HepG2 (cell line): ENCODE data around the gene CCDC57. TPM values are rescaled to one million over a fixed set of nuclear protein-coding genes. Genes with fewer than 3 reads are reported as not detected.
A peak's percentile ranks its signal among the peaks of the same experiment; 100 is the strongest.

Experiments
- ADNP ChIP-seq: sonication (generic); formaldehyde crosslinking; IDR thresholded peaks from 2 replicates; pipeline ENCODE4 v1.4.0; 2020; ENCODE audit warnings: missing genetic modification reagents
- DNMT3B ChIP-seq: conservative IDR thresholded peaks from 2 replicates; pipeline ENCODE4 v1.6.1; 2016; ENCODE audit warnings: missing biosample characterization, control low read depth
- E2F2 ChIP-seq: sonication (generic); formaldehyde crosslinking; IDR thresholded peaks from 2 replicates; pipeline ENCODE4 v1.4.0; 2020; ENCODE audit warnings: missing genetic modification reagents, borderline replicate concordance
- GPN1 ChIP-seq: sonication (generic); formaldehyde crosslinking; IDR thresholded peaks from 2 replicates; pipeline ENCODE4 v1.5.1; 2020; ENCODE audit warnings: missing genetic modification reagents, borderline replicate concordance
- HOXA9 ChIP-seq: sonication (generic); formaldehyde crosslinking; IDR thresholded peaks from 2 replicates; pipeline ENCODE4 v1.8.1; 2022; ENCODE audit warnings: missing genetic modification reagents, mild to moderate bottlenecking, moderate library complexity, borderline replicate concordance
- IRF2 ChIP-seq: IDR thresholded peaks from 2 replicates; pipeline ENCODE4 v1.6.1; 2018; ENCODE audit warnings: missing genetic modification reagents, missing compliant biosample characterization
- MEIS2 ChIP-seq: sonication (generic); formaldehyde crosslinking; IDR thresholded peaks from 2 replicates; pipeline ENCODE4 v1.9.0; 2021; ENCODE audit warnings: mild to moderate bottlenecking, missing genetic modification reagents
- REPIN1 ChIP-seq: sonication (generic); formaldehyde crosslinking; IDR thresholded peaks from 2 replicates; pipeline ENCODE4 v1.8.0; 2022; ENCODE audit warnings: missing genetic modification reagents, low read depth, mild to moderate bottlenecking, borderline replicate concordance
- SALL2 ChIP-seq: sonication (generic); formaldehyde crosslinking; IDR thresholded peaks from 2 replicates; pipeline ENCODE4 v1.8.1; 2023; ENCODE audit warnings: mild to moderate bottlenecking, missing genetic modification reagents, inconsistent platforms
- SKI ChIP-seq: fragments of 450-650 bp; IDR thresholded peaks from one replicate; pipeline ENCODE4 v1.6.1; 2018; ENCODE audit warnings: mild to moderate bottlenecking; ENCODE audit not compliant: partially characterized antibody
- ZNF142 ChIP-seq: sonication (generic); formaldehyde crosslinking; IDR thresholded peaks from 2 replicates; pipeline ENCODE4 v1.4.0; 2020; ENCODE audit warnings: missing genetic modification reagents
- ZNF30 ChIP-seq: sonication (generic); formaldehyde crosslinking; IDR thresholded peaks from 2 replicates; pipeline ENCODE4 v1.5.0; 2020; ENCODE audit warnings: mild to moderate bottlenecking, missing genetic modification reagents
- ZNF431 ChIP-seq: sonication (generic); formaldehyde crosslinking; IDR thresholded peaks from 2 replicates; pipeline ENCODE4 v1.9.0; 2022; ENCODE audit warnings: missing genetic modification reagents, low read depth, mild to moderate bottlenecking, borderline replicate concordance
- ZNF501 ChIP-seq: sonication (generic); formaldehyde crosslinking; IDR thresholded peaks from 2 replicates; pipeline ENCODE4 v1.5.1; 2020; ENCODE audit warnings: mild to moderate bottlenecking, moderate library complexity, missing genetic modification reagents
- ZNF562 ChIP-seq: sonication (generic); formaldehyde crosslinking; IDR thresholded peaks from 2 replicates; pipeline ENCODE4 v1.8.0; 2022; ENCODE audit warnings: missing genetic modification reagents, borderline replicate concordance
- ZNF569 ChIP-seq: sonication (generic); formaldehyde crosslinking; IDR thresholded peaks from 2 replicates; pipeline ENCODE4 v1.5.0; 2020; ENCODE audit warnings: mild to moderate bottlenecking, missing genetic modification reagents, moderate library complexity, borderline replicate concordance
- ZNF607 ChIP-seq: sonication (generic); formaldehyde crosslinking; IDR thresholded peaks from 2 replicates; pipeline ENCODE4 v1.5.1; 2020; ENCODE audit warnings: missing genetic modification reagents, mild to moderate bottlenecking, borderline replicate concordance
- ZNF614 ChIP-seq: IDR thresholded peaks from 2 replicates; pipeline ENCODE4 v1.6.1; 2018; ENCODE audit warnings: missing biosample characterization, missing genetic modification reagents, inconsistent platforms, borderline replicate concordance
- ZNF720 ChIP-seq: sonication (generic); formaldehyde crosslinking; IDR thresholded peaks from 2 replicates; pipeline ENCODE4 v1.4.0; 2020; ENCODE audit warnings: missing genetic modification reagents
- ZNF740 ChIP-seq: sonication (generic); formaldehyde crosslinking; IDR thresholded peaks from 2 replicates; pipeline ENCODE4 v1.4.0; 2020; ENCODE audit warnings: missing genetic modification reagents
- ZNF83 ChIP-seq: sonication (generic); formaldehyde crosslinking; IDR thresholded peaks from 2 replicates; pipeline ENCODE4 v1.4.0; 2020; ENCODE audit warnings: missing genetic modification reagents, mild to moderate bottlenecking, borderline replicate concordance
- polyA plus RNA-seq, 8 experiments: library from polyadenylated mRNA; depleted of rRNA in 3 of 8; stranded (reverse) in 7 of 8; unstranded in 1 of 8; fragments of >200 nt; fragmentation: Illumina TruSeq in 4 of 8; extraction: Trizol in 4 of 8; gene quantifications; 2 replicates each; pipeline versions ENCODE4 v1.2.1 to v1.2.3, GENCODE V29; 2011 to 2016; ENCODE audit warnings: low read depth in 4 of 8, missing spikeins in 1 of 8, mixed read lengths in 1 of 8; ENCODE audit not compliant: insufficient read depth in 1 of 8
- total RNA-seq, 5 experiments: library from RNA; depleted of rRNA; stranded (reverse); fragments of >200 nt; fragmentation: Illumina TruSeq; extraction: Trizol; gene quantifications; 2 replicates each; pipeline ENCODE4 v1.2.3, GENCODE V29; 2016; ENCODE audit warnings: low read depth in 1 of 5

CCDC57 gene
- total and polyA plus RNA-seq, 2 of the 13 experiments (the other 11 are each of a cell fraction or from before 2014, with no cell fraction given): 59.3 to 59.9 TPM

GRCh38 chr17:82098169-82098938 is 114.3 kb downstream of the CCDC57 start, which contains the start of gene FASN (continued):
- TF ChIP-seq ZNF569 (CRISPR knock-in tag): no peak; the same call in 1 of the 2 replicates
- peak; percentile 83 for TF ChIP-seq MEIS2 (CRISPR knock-in tag)
- peak; percentile 84 for TF ChIP-seq ZNF142 (CRISPR knock-in tag)
- 0 out of 2 replicates have a peak, but pooled peaks have one; percentile 11 for TF ChIP-seq HOXA9
- TF ChIP-seq ZNF83 (CRISPR knock-in tag): no peak
- peak; percentile 30; the same call in 1 of the 2 replicates for TF ChIP-seq ADNP
- peak; percentile 90 for TF ChIP-seq SKI
- TF ChIP-seq GPN1 (CRISPR knock-in tag): no peak
- no peak for TF ChIP-seq ZNF720 (CRISPR knock-in tag)
- peak; percentile 27 for TF ChIP-seq REPIN1 (CRISPR knock-in tag)
- TF ChIP-seq ZNF562: peak; percentile 95; the same call in 1 of the 2 replicates
- TF ChIP-seq ZNF501 (CRISPR knock-in tag): no peak
- TF ChIP-seq ZNF607 (CRISPR knock-in tag): peak; percentile 62
- 0 out of 2 replicates have a peak, but pooled peaks have one; percentile 65 for TF ChIP-seq DNMT3B
- TF ChIP-seq ZNF740 (CRISPR knock-in tag): peak; percentile 53; the same call in 1 of the 2 replicates
- TF ChIP-seq IRF2 (CRISPR knock-in tag): peak; percentile 33; the same call in 1 of the 2 replicates
- peak; percentile 30; the same call in 1 of the 2 replicates for TF ChIP-seq ZNF614 (CRISPR knock-in tag)
- TF ChIP-seq ZNF30 (CRISPR knock-in tag): 0 out of 2 replicates have a peak, but pooled peaks have one; percentile 29
- TF ChIP-seq E2F2 (CRISPR knock-in tag): peak; percentile 78; the same call in 1 of the 2 replicates
- TF ChIP-seq ZNF431: peak; percentile 75; the same call in 1 of the 2 replicates
- peak; percentile 89 for TF ChIP-seq SALL2
